ENCODE data around the gene LIMS3. TPM values are rescaled to one million over a fixed set of nuclear protein-coding genes. Genes with fewer than 3 reads are reported as not detected.
"Not testable (repeated sequence)": the region's sequence is repeated elsewhere in the genome, so short reads cannot be mapped to it uniquely, and the experiment has no call there.

Gene LIMS3
- total and polyA plus RNA-seq, 5 donors from 2014 or later = 2.9 to 11.7 (median 4.3) TPM; not detected in 1

DNA sequence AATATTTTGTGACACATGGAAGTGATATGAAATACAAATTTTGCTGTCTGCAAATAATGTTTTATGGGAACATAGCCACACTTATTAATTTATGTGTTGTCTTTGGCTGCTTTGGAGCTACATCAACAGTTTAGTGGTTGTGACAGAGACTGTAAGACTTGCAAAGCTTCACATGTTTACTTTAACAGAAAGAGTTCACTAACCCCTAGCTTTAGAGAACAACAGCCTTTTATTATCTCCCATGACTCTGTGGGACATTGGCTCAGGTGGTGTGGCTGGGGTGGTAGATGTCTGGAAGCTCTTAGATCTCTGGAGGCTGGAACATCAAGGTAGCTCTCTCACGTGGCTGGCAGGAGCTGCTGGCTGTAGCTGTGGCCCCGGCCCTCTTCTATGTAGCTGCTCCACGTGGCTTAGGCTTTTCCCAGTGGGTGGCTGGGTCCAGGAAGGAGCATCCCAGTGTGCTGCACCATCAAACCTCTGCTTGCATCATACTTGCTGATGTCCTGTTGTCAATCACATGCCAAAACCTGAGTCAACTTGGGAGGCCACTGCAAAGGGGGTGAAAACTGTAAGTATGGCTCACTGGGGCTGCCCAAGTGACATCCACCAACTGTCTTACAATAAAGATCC, 67.7 kb downstream of the LIMS3 start:
- not testable (repeated sequence) for H3K4me1 Mint-ChIP-seq; H3K9me3 Mint-ChIP-seq; H3K27ac ChIP-seq (ENCODE audit: insufficient read depth, low read length, poor library complexity, severe bottlenecking); H3K36me3 ChIP-seq (ENCODE audit: control insufficient read depth, insufficient read depth, low read length); H3K4me3 Mint-ChIP-seq; H3K4me3 ChIP-seq (ENCODE audit: low read depth, low read length); H3K4me1 ChIP-seq (ENCODE audit: control insufficient read depth, insufficient read depth, low read length, poor library complexity, severe bottlenecking); H3K27ac Mint-ChIP-seq; ATAC-seq (ENCODE audit: low read depth in 2 of 2); H3K27me3 Mint-ChIP-seq; H3K36me3 Mint-ChIP-seq; H3K9me3 ChIP-seq (ENCODE audit: control insufficient read depth in 2 of 2, low read length in 2 of 2); H3K27me3 ChIP-seq (ENCODE audit: control insufficient read depth, insufficient read depth, low read length); DNase-seq

DNA sequence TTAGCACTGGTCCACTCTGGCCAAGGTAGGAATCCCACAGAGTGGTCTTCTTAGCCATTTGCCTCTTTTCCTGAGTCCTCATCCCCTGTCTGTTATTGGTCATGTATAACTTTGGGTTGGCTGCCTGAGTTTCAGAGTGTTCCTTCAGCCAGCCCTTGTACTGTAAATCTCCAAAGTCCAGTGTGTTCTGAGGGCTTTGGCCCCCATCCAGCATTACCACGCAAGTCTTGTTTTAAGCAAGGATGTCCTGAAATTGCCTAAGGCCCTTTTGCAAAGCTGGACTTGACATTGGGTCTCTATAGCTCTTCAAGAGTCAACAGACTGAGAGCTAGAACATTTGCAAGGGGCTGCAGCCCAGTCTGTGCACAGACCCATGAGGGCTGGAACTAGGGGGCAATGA, 68.4 kb downstream of the LIMS3 start:
- H3K36me3 ChIP-seq (ENCODE audit: control insufficient read depth, insufficient read depth, low read length); H3K9me3 ChIP-seq (ENCODE audit: control insufficient read depth in 2 of 2, low read length in 2 of 2); H3K4me1 ChIP-seq (ENCODE audit: control insufficient read depth, insufficient read depth, low read length, poor library complexity, severe bottlenecking); H3K4me3 ChIP-seq (ENCODE audit: low read depth, low read length); H3K4me1 Mint-ChIP-seq; H3K27ac ChIP-seq (ENCODE audit: insufficient read depth, low read length, poor library complexity, severe bottlenecking); H3K9me3 Mint-ChIP-seq; H3K4me3 Mint-ChIP-seq; H3K27me3 ChIP-seq (ENCODE audit: control insufficient read depth, insufficient read depth, low read length); DNase-seq; H3K27me3 Mint-ChIP-seq; H3K27ac Mint-ChIP-seq; ATAC-seq (ENCODE audit: low read depth in 2 of 2); H3K36me3 Mint-ChIP-seq: not testable (repeated sequence)

DNA sequence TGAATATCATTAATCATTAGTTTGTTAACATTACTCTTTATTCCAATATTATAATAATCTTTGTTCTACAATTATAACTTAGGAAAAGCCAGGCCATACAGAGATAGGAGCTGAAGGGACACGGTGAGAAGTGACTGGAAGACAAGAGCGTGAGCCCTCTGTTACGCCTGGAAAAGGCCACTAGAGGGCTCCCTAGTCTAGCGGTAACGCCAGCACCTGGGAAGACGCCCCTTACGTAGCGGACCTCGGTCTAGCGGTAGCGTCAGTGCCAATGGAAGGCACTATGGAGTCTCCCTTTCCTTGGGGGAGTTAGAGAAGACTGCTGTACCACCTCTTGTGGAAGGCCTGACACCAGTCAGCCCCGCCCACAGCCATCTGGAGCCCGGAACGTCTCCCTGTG, 71.4 kb downstream of the LIMS3 start:
- not testable (repeated sequence) for H3K4me3 Mint-ChIP-seq; H3K4me3 ChIP-seq (ENCODE audit: low read depth, low read length); H3K27me3 ChIP-seq (ENCODE audit: control insufficient read depth, insufficient read depth, low read length); H3K27ac Mint-ChIP-seq; H3K36me3 ChIP-seq (ENCODE audit: control insufficient read depth, insufficient read depth, low read length); DNase-seq; H3K9me3 Mint-ChIP-seq; H3K27me3 Mint-ChIP-seq; H3K36me3 Mint-ChIP-seq; H3K4me1 ChIP-seq (ENCODE audit: control insufficient read depth, insufficient read depth, low read length, poor library complexity, severe bottlenecking); H3K4me1 Mint-ChIP-seq; H3K27ac ChIP-seq (ENCODE audit: insufficient read depth, low read length, poor library complexity, severe bottlenecking); H3K9me3 ChIP-seq (ENCODE audit: control insufficient read depth in 2 of 2, low read length in 2 of 2)
- peak in 1 of 2 donors; percentile 47 for ATAC-seq (ENCODE audit: low read depth in 2 of 2)

DNA sequence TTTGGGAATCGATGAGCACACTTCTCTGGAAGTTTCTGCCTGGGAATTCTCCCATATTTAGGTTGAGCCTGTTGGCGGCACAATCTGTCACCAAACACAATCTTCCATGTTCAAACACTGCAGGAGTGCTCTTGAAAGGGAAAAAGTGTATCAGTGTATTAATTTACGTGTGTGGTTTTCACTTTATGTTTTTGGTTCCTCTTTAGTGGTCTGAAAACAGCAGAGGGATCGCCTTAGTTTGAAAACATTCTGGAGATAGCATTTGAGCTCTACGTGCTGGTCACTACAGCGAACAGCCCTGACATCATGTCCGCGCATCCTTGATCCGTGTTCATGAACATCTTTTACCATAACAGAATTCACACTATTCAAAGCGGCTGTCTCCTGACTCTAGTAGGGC, 73.2 kb downstream of the LIMS3 start:
- not testable (repeated sequence) for H3K27me3 Mint-ChIP-seq

More for the DNA sequence above, 73.2 kb downstream of the LIMS3 start:
- H3K36me3 Mint-ChIP-seq; DNase-seq; H3K27ac ChIP-seq (ENCODE audit: insufficient read depth, low read length, poor library complexity, severe bottlenecking); H3K9me3 ChIP-seq (ENCODE audit: control insufficient read depth in 2 of 2, low read length in 2 of 2); H3K27ac Mint-ChIP-seq; H3K27me3 ChIP-seq (ENCODE audit: control insufficient read depth, insufficient read depth, low read length); H3K4me1 ChIP-seq (ENCODE audit: control insufficient read depth, insufficient read depth, low read length, poor library complexity, severe bottlenecking); H3K9me3 Mint-ChIP-seq; ATAC-seq (ENCODE audit: low read depth in 2 of 2); H3K4me3 ChIP-seq (ENCODE audit: low read depth, low read length); H3K4me1 Mint-ChIP-seq; H3K4me3 Mint-ChIP-seq; H3K36me3 ChIP-seq (ENCODE audit: control insufficient read depth, insufficient read depth, low read length): not testable (repeated sequence)

Other genes with a start within 250 kb of the LIMS3 start
- 133 TPM for gene RGPD5, start 104.4 kb upstream of the LIMS3 start, total RNA-seq
- 1 to 10 TPM; 2.5 to 4.4 (median 3.2) TPM for gene RGPD5, start 104.4 kb upstream of the LIMS3 start, polyA plus RNA-seq
- 0.27 TPM for gene MALL, start 217.1 kb downstream of the LIMS3 start, total RNA-seq
- gene MALL, start 217.1 kb downstream of the LIMS3 start, polyA plus RNA-seq = under 1 TPM in 3 of 4 donors, not detected in 1; 0.13 to 0.34 (median 0.19) TPM

Measured in CD4-positive, CD25-positive, alpha-beta regulatory T cell (primary cell).